ENCODE data around the gene RNF4.

- no peak for TF ChIP-seq CTCF (IDR thresholded peaks at IDR 0.05)
- TF ChIP-seq POLR2A (IDR thresholded peaks at IDR 0.05; ENCODE audit: low read depth) = no peak
These were observed 28.4 kb downstream of the RNF4 start for GRCh38 chr4:2497324-2497723.
